Naive thymus-derived CD8-positive, alpha-beta T cell (primary cell): ENCODE measurements around the gene ATAD3C. TPM values are rescaled to one million over a fixed set of nuclear protein-coding genes. Genes with fewer than 3 reads are reported as not detected.
"Not testable (repeated sequence)": the region's sequence is repeated elsewhere in the genome, so short reads cannot be mapped to it uniquely, and the experiment has no call there.

Experiments used
- ATAC-seq, 2 donors: fragments of 150-1000 bp; cut with Tn5 transposase in 1 of 2; sonication (Bioruptor Pico), chemical (Tn5 transposase) in 1 of 2; 1 replicate in 1 of 2; 2 replicates in 1 of 2; pipeline ENCODE4 v1.10.0; 2021; ENCODE audit warnings: mild to moderate bottlenecking in 2 of 2, moderate library complexity in 2 of 2
- POLR2A ChIA-PET: fragments of 350-600 bp; sonication (Branson Sonifier 250); formaldehyde crosslinking; loops from one replicate; lab custom pipeline; 2021; ENCODE audit warnings: antibody characterized with exemption; lab: Charles Lee
- DNase-seq, 10 donors: peaks; one replicate each; pipeline versions ENCODE4 v3.0.0 to v3.0.0-alpha.2; 2020 to 2022
- H3K27ac Mint-ChIP-seq, 10 donors: one replicate each; pipeline ENCODE4 v1.8.0; 2020 to 2022; ENCODE audit warnings: mild to moderate bottlenecking in 10 of 10, mixed read lengths in 10 of 10, moderate library complexity in 4 of 10, inconsistent platforms in 1 of 10
- H3K27me3 Mint-ChIP-seq, 5 donors: one replicate each; pipeline ENCODE4 v1.8.0; 2021 to 2022; ENCODE audit warnings: mixed read lengths in 5 of 5
- H3K36me3 Mint-ChIP-seq, 3 donors: one replicate each; pipeline ENCODE4 v1.8.0; 2020 to 2022; ENCODE audit warnings: mixed read lengths in 3 of 3, mild to moderate bottlenecking in 2 of 3, inconsistent platforms in 1 of 3
- H3K4me1 Mint-ChIP-seq, 4 donors: one replicate each; pipeline ENCODE4 v1.8.0; 2021 to 2022; ENCODE audit warnings: mixed read lengths in 4 of 4
- H3K4me3 Mint-ChIP-seq, 10 donors: one replicate each; pipeline ENCODE4 v1.8.0; 2020 to 2022; ENCODE audit warnings: mild to moderate bottlenecking in 10 of 10, mixed read lengths in 10 of 10, moderate library complexity in 6 of 10, inconsistent platforms in 1 of 10
- H3K9me3 Mint-ChIP-seq, 9 donors: one replicate each; pipeline ENCODE4 v1.8.0; 2020 to 2022; ENCODE audit warnings: mixed read lengths in 9 of 9, mild to moderate bottlenecking in 3 of 9, inconsistent platforms in 1 of 9, moderate library complexity in 1 of 9
- polyA plus RNA-seq, 3 donors: library from polyadenylated mRNA; unstranded; fragments of 300-500 nt; fragmentation: Illumina TruSeq; gene quantifications; one replicate each; pipeline ENCODE4 v1.2.3, GENCODE V29; 2021
- total RNA-seq, 8 experiments: library from RNA in 2 of 8; stranded (reverse) in 2 of 8; gene quantifications; one replicate each; pipeline ENCODE4 v1.2.3 and lab custom pipeline; 2021 to 2026

ATAD3C gene
- total and polyA plus RNA-seq, 5 experiments from 2014 or later = 0.04 to 3.1 (median 0.70) TPM

GRCh38 chr1:1489231-1489630, 39.7 kb downstream of the ATAD3C start:
- H3K36me3 Mint-ChIP-seq = peaks cover 10 to 57% (median 30%) of the 10 kb centered on the region in 3 donors
- no peak overlapping the region for H3K27ac Mint-ChIP-seq
- no peaks in the 10 kb centered on the region for H3K27me3 Mint-ChIP-seq
- DNase-seq = no peak
- peaks cover 0 to 13% (median 7%) of the 10 kb centered on the region in 9 donors for H3K9me3 Mint-ChIP-seq
- ATAC-seq = no peak
- no peak overlapping the region for H3K4me3 Mint-ChIP-seq
- no peaks in the 10 kb centered on the region for H3K4me1 Mint-ChIP-seq
- POLR2A ChIA-PET = no interaction called here

- Mint-ChIP-seq H3K27ac (no peak overlapping the region), H3K4me1 (no peaks in the 10 kb centered on the region), H3K27me3 (no peaks in the 10 kb centered on the region), H3K9me3 (peaks cover 0 to 13% (median 7%) of the 10 kb centered on the region in 9 donors), H3K36me3 (peaks cover 10 to 57% (median 30%) of the 10 kb centered on the region in 3 donors), H3K4me3 (no peak overlapping the region)
- POLR2A ChIA-PET = interaction anchor here (0.6 kb wide), 1 partner anchor 9 kb away, joined by 4 read pairs; no protein-coding TSS in a partner anchor
- DNase-seq = no peak
- ATAC-seq = no peak
These were observed 40.4 kb downstream of the ATAD3C start for GRCh38 chr1:1489861-1490260.

GRCh38 chr1:1490633-1491230, 41.2 kb downstream of the ATAD3C start:
- Mint-ChIP-seq H3K4me1 (no peaks in the 10 kb centered on the region), H3K27me3 (no peaks in the 10 kb centered on the region), H3K4me3 (no peak overlapping the region), H3K27ac (no peak overlapping the region), H3K36me3 (peaks cover 10 to 57% (median 30%) of the 10 kb centered on the region in 3 donors), H3K9me3 (peaks cover 0 to 13% (median 7%) of the 10 kb centered on the region in 9 donors)
- DNase-seq (no peak), ATAC-seq (no peak)
- POLR2A ChIA-PET = interaction anchor here (0.6 kb wide), 1 partner anchor 8 kb away, joined by 4 read pairs; no protein-coding TSS in a partner anchor

- Mint-ChIP-seq H3K4me1 (no peaks in the 10 kb centered on the region), H3K4me3 (no peak overlapping the region), H3K27ac (peak overlapping the region in 1 of 10 donors; percentile 59), H3K9me3 (peaks cover 0 to 13% (median 7%) of the 10 kb centered on the region in 9 donors), H3K27me3 (no peaks in the 10 kb centered on the region), H3K36me3 (peaks cover 10 to 57% (median 30%) of the 10 kb centered on the region in 3 donors)
- POLR2A ChIA-PET = interaction anchor here (0.6 kb wide), 1 partner anchor 166 kb away, joined by 4 read pairs; no protein-coding TSS in a partner anchor
- DNase-seq (no peak), ATAC-seq (no peak)
These were observed 42.1 kb downstream of the ATAD3C start for GRCh38 chr1:1491601-1492000.

- POLR2A ChIA-PET, H3K27me3 Mint-ChIP-seq, ATAC-seq, DNase-seq, H3K4me3 Mint-ChIP-seq, H3K4me1 Mint-ChIP-seq, H3K27ac Mint-ChIP-seq: not testable (repeated sequence)
- peaks cover 10 to 45% (median 28%) of the 10 kb centered on the region in 3 donors for H3K36me3 Mint-ChIP-seq
- H3K9me3 Mint-ChIP-seq = peaks cover 0 to 13% (median 7%) of the 10 kb centered on the region in 9 donors
These were observed 44.8 kb downstream of the ATAD3C start for GRCh38 chr1:1494311-1494710.

- H3K27ac Mint-ChIP-seq, ATAC-seq, H3K4me1 Mint-ChIP-seq, H3K4me3 Mint-ChIP-seq, H3K27me3 Mint-ChIP-seq, DNase-seq, POLR2A ChIA-PET: not testable (repeated sequence)
- Mint-ChIP-seq H3K9me3 (peaks cover 0 to 13% (median 7%) of the 10 kb centered on the region in 9 donors), H3K36me3 (peaks cover 10 to 32% (median 28%) of the 10 kb centered on the region in 3 donors)
These were observed 46.0 kb downstream of the ATAD3C start for GRCh38 chr1:1495461-1495975.

GRCh38 chr1:1504777-1505365, 55.4 kb downstream of the ATAD3C start:
- H3K27me3 Mint-ChIP-seq, H3K36me3 Mint-ChIP-seq, H3K9me3 Mint-ChIP-seq: not testable (repeated sequence)
- Mint-ChIP-seq H3K27ac (peak overlapping the region; percentile 61 to 97 (median 88)), H3K4me3 (peak overlapping the region; percentile 71 to 95 (median 86)), H3K4me1 (peaks cover 4 to 14% (median 10%) of the 10 kb centered on the region in 4 donors)
- POLR2A ChIA-PET = interaction anchor here (0.5 to 1.0 kb wide), 6 partner anchors 20 to 231 kb away, joined by 3 to 4 read pairs (median 3); partner anchors contain the start of gene UBE2J2
- ATAC-seq (peak; percentile 78 to 81), DNase-seq (peak; percentile 52 to 80 (median 70))

- not testable (repeated sequence) for DNase-seq, H3K9me3 Mint-ChIP-seq, H3K36me3 Mint-ChIP-seq, H3K27me3 Mint-ChIP-seq
- Mint-ChIP-seq H3K4me1 (peaks cover 4 to 14% (median 10%) of the 10 kb centered on the region in 4 donors), H3K4me3 (peak overlapping the region; percentile 71 to 95 (median 86)), H3K27ac (peak overlapping the region; percentile 61 to 97 (median 88))
- POLR2A ChIA-PET = interaction anchor here (0.5 to 1.0 kb wide), 5 partner anchors 20 to 232 kb away, joined by 3 to 4 read pairs (median 3); partner anchors contain the start of gene UBE2J2
- peak; percentile 45 to 54 for ATAC-seq
These were observed 55.9 kb downstream of the ATAD3C start for GRCh38 chr1:1505366-1505798.

GRCh38 chr1:1505801-1506200, 56.3 kb downstream of the ATAD3C start:
- Mint-ChIP-seq H3K4me1 (peaks cover 4 to 16% (median 11%) of the 10 kb centered on the region in 4 donors), H3K27ac (peak overlapping the region in 8 of 10 donors; percentile 19 to 95 (median 76)), H3K4me3 (peak overlapping the region in 9 of 10 donors; percentile 15 to 93 (median 83))
- not testable (repeated sequence) for H3K36me3 Mint-ChIP-seq, H3K9me3 Mint-ChIP-seq, DNase-seq, ATAC-seq, H3K27me3 Mint-ChIP-seq
- POLR2A ChIA-PET = interaction anchor here (1.0 kb wide), 1 partner anchor 19 kb away, joined by 4 read pairs; no protein-coding TSS in a partner anchor

- Mint-ChIP-seq H3K9me3 (no peaks in the 10 kb centered on the region), H3K36me3 (no peaks in the 10 kb centered on the region), H3K27me3 (no peaks in the 10 kb centered on the region), H3K4me3 (peak overlapping the region in 1 of 10 donors; percentile 28), H3K27ac (peak overlapping the region in 1 of 10 donors; percentile 15), H3K4me1 (peaks cover 11 to 21% (median 17%) of the 10 kb centered on the region in 4 donors)
- DNase-seq (no peak), ATAC-seq (no peak)
- POLR2A ChIA-PET = no interaction called here
These were observed 57.8 kb downstream of the ATAD3C start for GRCh38 chr1:1507305-1507704.

GRCh38 chr1:1508775-1509464, 59.4 kb downstream of the ATAD3C start:
- H3K9me3 Mint-ChIP-seq, ATAC-seq, POLR2A ChIA-PET, DNase-seq, H3K36me3 Mint-ChIP-seq, H3K27ac Mint-ChIP-seq, H3K4me3 Mint-ChIP-seq, H3K27me3 Mint-ChIP-seq: not testable (repeated sequence)
- peaks cover 15 to 26% (median 23%) of the 10 kb centered on the region in 4 donors for H3K4me1 Mint-ChIP-seq

- POLR2A ChIA-PET, H3K36me3 Mint-ChIP-seq, H3K27me3 Mint-ChIP-seq, H3K4me3 Mint-ChIP-seq, H3K9me3 Mint-ChIP-seq, DNase-seq, H3K27ac Mint-ChIP-seq, ATAC-seq: not testable (repeated sequence)
- H3K4me1 Mint-ChIP-seq = peaks cover 15 to 27% (median 23%) of the 10 kb centered on the region in 4 donors
These were observed 60.0 kb downstream of the ATAD3C start for GRCh38 chr1:1509465-1509850.
